Ovary (tissue), 9 donors: Measurements from ENCODE around the gene NPAS3. TPM values are rescaled to one million over a fixed set of nuclear protein-coding genes. Genes with fewer than 3 reads are reported as not detected.

Source experiments
- DNase-seq, 5 donors: peaks; one replicate each; pipeline ENCODE4 v3.0.0-alpha.2; 2019 to 2020
- H3K27ac ChIP-seq, 2 donors: fragments of 200-600 bp; one replicate each; pipeline versions ENCODE4 v1.5.1 to v1.8.0; 2019 to 2022
- H3K27me3 ChIP-seq: fragments of 200-600 bp; one replicate; pipeline ENCODE4 v1.8.0; 2022
- H3K36me3 ChIP-seq: fragments of 200-600 bp; sonication (generic); one replicate; pipeline ENCODE4 v1.5.1; 2019
- H3K4me1 ChIP-seq: one replicate; pipeline ENCODE4 v1.8.1; 2013; ENCODE audit warnings: mild to moderate bottlenecking, moderate library complexity; ENCODE audit not compliant: insufficient read depth
- H3K4me3 ChIP-seq: fragments of 200-600 bp; sonication (generic); one replicate; pipeline ENCODE4 v1.5.1; 2017
- H3K9me3 ChIP-seq, 2 donors: fragments of 200-600 bp in 1 of 2; sonication (generic) in 1 of 2; one replicate each; pipeline versions ENCODE4 v1.5.1 to v1.8.1; 2013 to 2019; ENCODE audit warnings: mild to moderate bottlenecking in 1 of 2, moderate library complexity in 1 of 2
- CTCF ChIP-seq, 3 donors: fragments of 450-650 bp in 2 of 3; fragments of 200-600 bp in 1 of 3; IDR thresholded peaks; one replicate each; pipeline versions ENCODE4 v1.5.1 to v1.8.0; 2016 to 2022; ENCODE audit warnings: antibody characterized with exemption in 3 of 3, mild to moderate bottlenecking in 1 of 3
- EP300 ChIP-seq: sonication (generic); formaldehyde crosslinking; IDR thresholded peaks from one replicate; pipeline ENCODE4 v1.6.1; 2017; ENCODE audit warnings: antibody characterized with exemption
- POLR2A ChIP-seq: fragments of 450-650 bp; IDR thresholded peaks from one replicate; pipeline ENCODE4 v1.6.1; 2017; ENCODE audit warnings: antibody characterized with exemption, mild to moderate bottlenecking, moderate library complexity
- WGBS, 3 donors: extraction: QIAGEN DNeasy Blood & Tissue Kit in 1 of 3; methylation state at CpG; one replicate each; pipeline versions ENCODE4 v1.1.5 to v1.1.7; 2013 to 2017; 5-methylcytosine and 5-hydroxymethylcytosine counted together
- intact Hi-C, 4 donors: fragments of 100-400 bp; cut with DNase I; formaldehyde crosslinking; loops; one replicate each; pipeline versions ENCODE4 v1.11.0 to v1.15.1; 2022 to 2023
- polyA plus RNA-seq, 2 donors: library from polyadenylated mRNA; stranded (reverse); fragments of 200-250 nt in 1 of 2; fragments of 350-450 nt in 1 of 2; fragmentation: Illumina TruSeq in 1 of 2; extraction: RNeasy Lipid Tissue Mini Kit (QIAGEN cat#74804) in 1 of 2; gene quantifications; one replicate each; pipeline ENCODE4 v1.2.3, GENCODE V29; 2013 to 2014
- total RNA-seq, 7 donors: library from RNA; depleted of rRNA in 2 of 7; stranded (reverse); fragments of >200 nt in 2 of 7; fragmentation: NEBNext Ultra II Directional in 3 of 7; extraction: Animal tissue kit (Norgen Biotek cat#: 25700) in 3 of 7; gene quantifications; one replicate each; pipeline versions ENCODE4 v1.1.0 to v1.2.4, GENCODE V29; 2016 to 2023
- donor health status: DM: no; HTN: no; CAD: no; lungs with moderate emphysema.
- donor health status: DM: no; HTN: no; CAD: no.
- donor health status: Bipolar disorder and iron deficiency.
- donor health status: DM: yes; HTN: yes; CAD: no.
- donor health status: DM: no; HTN: no; CAD: no.
- donor health status: DM: yes; HTN: yes; CAD: no.

The NPAS3 gene
- total and polyA plus RNA-seq, 9 donors: 1.9 to 15.4 (median 11.4) TPM

- no peak for TF ChIP-seq POLR2A
- TF ChIP-seq EP300: no peak
- TF ChIP-seq CTCF (IDR thresholded peaks at IDR 0.05): no peak
- intact Hi-C loops: no loop called here
- no peaks in the 10 kb centered on the region for H3K36me3 ChIP-seq
- H3K27me3 ChIP-seq: no peaks in the 10 kb centered on the region
- no peak overlapping the region for H3K27ac ChIP-seq
- WGBS, 3 donors: 75 to 94% (median 85%) methylated on average over 1 of the region's 1 CpG
- no peak for DNase-seq
- H3K4me3 ChIP-seq: no peak overlapping the region
- H3K9me3 ChIP-seq: no peaks in the 10 kb centered on the region
- no peaks in the 10 kb centered on the region for H3K4me1 ChIP-seq
Observed at GRCh38 chr14:33207467-33208017, 268.9 kb downstream of the NPAS3 start.

- Histone ChIP-seq H3K27ac (no peak overlapping the region), H3K36me3 (no peaks in the 10 kb centered on the region), H3K9me3 (no peaks in the 10 kb centered on the region), H3K27me3 (no peaks in the 10 kb centered on the region), H3K4me1 (no peaks in the 10 kb centered on the region), H3K4me3 (no peak overlapping the region)
- no peak for DNase-seq
- TF ChIP-seq CTCF (IDR thresholded peaks at IDR 0.05): no peak
- TF ChIP-seq POLR2A: no peak
- TF ChIP-seq EP300: no peak
- intact Hi-C loops: no loop called here
Observed at GRCh38 chr14:33210311-33210710, 271.6 kb downstream of the NPAS3 start.

- DNase-seq: no peak
- Histone ChIP-seq H3K27ac (no peak overlapping the region), H3K9me3 (no peaks in the 10 kb centered on the region), H3K27me3 (no peaks in the 10 kb centered on the region), H3K4me3 (no peak overlapping the region), H3K4me1 (no peaks in the 10 kb centered on the region), H3K36me3 (no peaks in the 10 kb centered on the region)
- 21 to 38% (median 22%) methylated on average over 2 of the region's 2 CpGs for WGBS, 3 donors
- intact Hi-C loops: no loop called here
- TF ChIP-seq EP300: no peak
- TF ChIP-seq POLR2A: no peak
- no peak for TF ChIP-seq CTCF (IDR thresholded peaks at IDR 0.05)
Observed at GRCh38 chr14:33218026-33218425, 279.3 kb downstream of the NPAS3 start.

- Histone ChIP-seq H3K4me1 (no peaks in the 10 kb centered on the region), H3K27me3 (no peaks in the 10 kb centered on the region), H3K9me3 (no peaks in the 10 kb centered on the region), H3K27ac (no peak overlapping the region), H3K4me3 (no peak overlapping the region), H3K36me3 (no peaks in the 10 kb centered on the region)
- intact Hi-C loops: no loop called here
- no peak for DNase-seq
- TF ChIP-seq CTCF (IDR thresholded peaks at IDR 0.05) (no peak), POLR2A (no peak), EP300 (no peak)
- 86 to 91% (median 89%) methylated on average over 4 of the region's 4 CpGs for WGBS, 3 donors
Observed at GRCh38 chr14:33219957-33220356, 281.3 kb downstream of the NPAS3 start.
